ENCODE results near the gene EIF3A. TPM values are rescaled to one million over a fixed set of nuclear protein-coding genes. Genes with fewer than 3 reads are reported as not detected.
"Not testable (repeated sequence)": the region's sequence is repeated elsewhere in the genome, so short reads cannot be mapped to it uniquely, and the experiment has no call there.

Gene EIF3A
- total RNA-seq, 6 donors from 2014 or later = 90.2 to 138 (median 107) TPM

GRCh38 chr10:119101366-119102098, 20.9 kb upstream of the EIF3A start:
- Histone ChIP-seq H3K36me3 (no peaks in the 10 kb centered on the region), H3K4me1 (peaks cover 11 to 19% (median 12%) of the 10 kb centered on the region in 4 donors), H3K4me3 (no peak overlapping the region), H3K27ac (peak overlapping the region in 1 of 4 donors; percentile 51), H3K27me3 (no peaks in the 10 kb centered on the region), H3K9me3 (no peaks in the 10 kb centered on the region)
- WGBS, 2 donors = 68 to 71% methylated on average over 10 of the region's 10 CpGs
- DNase-seq (no peak), ATAC-seq (ENCODE audit: low FRiP score in 2 of 2) (no peak)
- TF ChIP-seq POLR2A (IDR thresholded peaks at IDR 0.05) (no peak), POLR2AphosphoS5 (IDR thresholded peaks at IDR 0.05) (no peak), EP300 (IDR thresholded peaks at IDR 0.05) (no peak), CTCF (IDR thresholded peaks at IDR 0.05) (no peak)

- peaks cover 11 to 19% (median 12%) of the 10 kb centered on the region in 4 donors for H3K4me1 ChIP-seq
- H3K27ac ChIP-seq = peak overlapping the region in 3 of 4 donors; percentile 12 to 68 (median 51)
- WGBS, 2 donors = 69 to 84% methylated on average over 3 of the region's 3 CpGs
- H3K36me3 ChIP-seq = no peaks in the 10 kb centered on the region
- no peaks in the 10 kb centered on the region for H3K9me3 ChIP-seq
- no peak for ATAC-seq (ENCODE audit: low FRiP score in 2 of 2)
- no peak for TF ChIP-seq POLR2A (IDR thresholded peaks at IDR 0.05)
- TF ChIP-seq EP300 (IDR thresholded peaks at IDR 0.05) = no peak
- TF ChIP-seq POLR2AphosphoS5 (IDR thresholded peaks at IDR 0.05) = no peak
- no peak for TF ChIP-seq CTCF (IDR thresholded peaks at IDR 0.05)
- H3K4me3 ChIP-seq = no peak overlapping the region
- no peak for DNase-seq
- no peaks in the 10 kb centered on the region for H3K27me3 ChIP-seq
Observed at GRCh38 chr10:119100434-119101238, 20.0 kb upstream of the EIF3A start.

GRCh38 chr10:119098576-119098975, 18.0 kb upstream of the EIF3A start:
- DNase-seq (no peak), ATAC-seq (ENCODE audit: low FRiP score in 2 of 2) (no peak)
- Histone ChIP-seq H3K4me3 (no peak overlapping the region), H3K4me1 (peaks cover 4 to 10% (median 5%) of the 10 kb centered on the region in 4 donors), H3K27ac (no peak overlapping the region), H3K9me3 (no peaks in the 10 kb centered on the region), H3K27me3 (no peaks in the 10 kb centered on the region), H3K36me3 (no peaks in the 10 kb centered on the region)
- WGBS, 2 donors = 97% methylated on average over 3 of the region's 3 CpGs
- TF ChIP-seq POLR2AphosphoS5 (IDR thresholded peaks at IDR 0.05) (no peak), CTCF (IDR thresholded peaks at IDR 0.05) (no peak), EP300 (IDR thresholded peaks at IDR 0.05) (no peak), POLR2A (IDR thresholded peaks at IDR 0.05) (no peak)

- 93 to 95% methylated on average over 12 of the region's 12 CpGs for WGBS, 2 donors
Observed at GRCh38 chr10:119096641-119097415, 16.2 kb upstream of the EIF3A start.

GRCh38 chr10:119095640-119096039, 15.0 kb upstream of the EIF3A start:
- Histone ChIP-seq H3K36me3 (no peaks in the 10 kb centered on the region), H3K27me3 (no peaks in the 10 kb centered on the region), H3K9me3 (no peaks in the 10 kb centered on the region), H3K4me1 (peaks cover 0 to 6% (median 3%) of the 10 kb centered on the region in 4 donors), H3K27ac (no peak overlapping the region), H3K4me3 (no peak overlapping the region)
- TF ChIP-seq POLR2A (IDR thresholded peaks at IDR 0.05) (no peak), POLR2AphosphoS5 (IDR thresholded peaks at IDR 0.05) (no peak), EP300 (IDR thresholded peaks at IDR 0.05) (no peak), CTCF (IDR thresholded peaks at IDR 0.05) (no peak)
- DNase-seq = no peak
- no peak for ATAC-seq (ENCODE audit: low FRiP score in 2 of 2)
- WGBS, 2 donors = 59 to 74% methylated on average over 4 of the region's 4 CpGs

More at GRCh38 chr10:119096641-119097415, 16.2 kb upstream of the EIF3A start:
- not testable (repeated sequence) for H3K27me3 ChIP-seq; H3K4me1 ChIP-seq; DNase-seq; H3K4me3 ChIP-seq; H3K9me3 ChIP-seq; H3K36me3 ChIP-seq; ATAC-seq (ENCODE audit: low FRiP score in 2 of 2); H3K27ac ChIP-seq

Data from upper lobe of left lung (tissue), 6 donors.